Lower lobe of right lung (tissue), 2 donors: ENCODE results near the gene CCDC201. TPM values are rescaled to one million over a fixed set of nuclear protein-coding genes. Genes with fewer than 3 reads are reported as not detected.

ENCODE experiments used
- ATAC-seq, 2 donors: fragments of 200-7000 bp; cut with Tn5 transposase; one replicate each; pipeline ENCODE4 v1.9.1; 2020 to 2022; ENCODE audit warnings: mild to moderate bottlenecking in 2 of 2, moderate library complexity in 2 of 2
- DNase-seq: peaks from one replicate; pipeline ENCODE4 v3.0.0-alpha.2; 2020
- H3K27ac ChIP-seq: fragments of 200-600 bp; one replicate; pipeline ENCODE4 v1.8.0; 2022
- H3K27me3 ChIP-seq: fragments of 200-600 bp; one replicate; pipeline ENCODE4 v1.8.0; 2022; ENCODE audit warnings: low read depth
- H3K36me3 ChIP-seq: fragments of 200-600 bp; one replicate; pipeline ENCODE4 v1.8.0; 2022; ENCODE audit warnings: mild to moderate bottlenecking
- H3K4me1 ChIP-seq: fragments of 200-600 bp; one replicate; pipeline ENCODE4 v1.8.0; 2022
- H3K4me3 ChIP-seq: fragments of 200-600 bp; one replicate; pipeline ENCODE4 v1.8.0; 2022; ENCODE audit warnings: mild to moderate bottlenecking
- H3K9me3 ChIP-seq: fragments of 200-600 bp; one replicate; pipeline ENCODE4 v1.8.0; 2022
- CTCF ChIP-seq: fragments of 200-600 bp; IDR thresholded peaks from one replicate; pipeline ENCODE4 v1.8.0; 2022; ENCODE audit warnings: antibody characterized with exemption, mild to moderate bottlenecking
- intact Hi-C: fragments of 100-400 bp; cut with DNase I; formaldehyde crosslinking; loops from one replicate; pipeline ENCODE4 v1.11.0; 2022
- total RNA-seq: library from RNA; stranded (reverse); fragmentation: NEBNext Ultra II Directional; extraction: Animal tissue kit (Norgen Biotek cat#: 25700); gene quantifications from one replicate; pipeline ENCODE4 v1.2.1, GENCODE V29; 2021
- donor health status: DM: no; HTN: yes; CAD: no; lungs with severe emphysema.

CCDC201 gene
- total RNA-seq, 1 donor from 2014 or later, result not detected

GRCh38 chr7:45919231-45919784, 46.4 kb upstream of the CCDC201 start:
- DNase-seq, result no peak
- H3K4me3 ChIP-seq, result peak overlapping the region; percentile 51
- peaks cover 27% of the 10 kb centered on the region for H3K4me1 ChIP-seq
- no peaks in the 10 kb centered on the region for H3K36me3 ChIP-seq
- no peaks in the 10 kb centered on the region for H3K9me3 ChIP-seq
- TF ChIP-seq CTCF, result no peak
- intact Hi-C loops, result loop anchor here (10.0 kb wide), 1 partner anchor 1265 kb away; no protein-coding TSS in a partner anchor
- H3K27ac ChIP-seq, result no peak overlapping the region
- ATAC-seq, result no peak
- H3K27me3 ChIP-seq, result peaks cover 51% of the 10 kb centered on the region

- ATAC-seq (no peak), DNase-seq (no peak)
- peaks cover 51% of the 10 kb centered on the region for H3K27me3 ChIP-seq
- no peak for TF ChIP-seq CTCF
- H3K36me3 ChIP-seq, result no peaks in the 10 kb centered on the region
- no peak overlapping the region for H3K27ac ChIP-seq
- peaks cover 27% of the 10 kb centered on the region for H3K4me1 ChIP-seq
- H3K4me3 ChIP-seq, result no peak overlapping the region
- no peaks in the 10 kb centered on the region for H3K9me3 ChIP-seq
- intact Hi-C loops, result loop anchor here (10.0 kb wide), 1 partner anchor 1266 kb away; no protein-coding TSS in a partner anchor
These were observed 45.7 kb upstream of the CCDC201 start for GRCh38 chr7:45918556-45918955.

GRCh38 chr7:45917658-45918057, 44.8 kb upstream of the CCDC201 start:
- ATAC-seq, result peak; percentile 62 to 75
- intact Hi-C loops, result loop anchor here (10.0 kb wide), 1 partner anchor 1267 kb away; no protein-coding TSS in a partner anchor
- H3K4me3 ChIP-seq, result peak overlapping the region; percentile 6
- H3K27me3 ChIP-seq, result peaks cover 51% of the 10 kb centered on the region
- no peaks in the 10 kb centered on the region for H3K9me3 ChIP-seq
- peak; percentile 95 for TF ChIP-seq CTCF
- peak; percentile 79 for DNase-seq
- H3K36me3 ChIP-seq, result no peaks in the 10 kb centered on the region
- H3K27ac ChIP-seq, result no peak overlapping the region
- peaks cover 23% of the 10 kb centered on the region for H3K4me1 ChIP-seq

GRCh38 chr7:45917064-45917463, 44.2 kb upstream of the CCDC201 start:
- Histone ChIP-seq H3K4me3 (no peak overlapping the region), H3K27me3 (peaks cover 46% of the 10 kb centered on the region), H3K36me3 (no peaks in the 10 kb centered on the region), H3K4me1 (peaks cover 19% of the 10 kb centered on the region), H3K27ac (no peak overlapping the region), H3K9me3 (no peaks in the 10 kb centered on the region)
- no peak for ATAC-seq
- TF ChIP-seq CTCF, result no peak
- intact Hi-C loops, result loop anchor here (10.0 kb wide), 1 partner anchor 1268 kb away; no protein-coding TSS in a partner anchor
- no peak for DNase-seq

- Histone ChIP-seq H3K4me1 (peaks cover 8% of the 10 kb centered on the region), H3K36me3 (no peaks in the 10 kb centered on the region), H3K9me3 (no peaks in the 10 kb centered on the region), H3K4me3 (no peak overlapping the region), H3K27ac (no peak overlapping the region), H3K27me3 (peaks cover 33% of the 10 kb centered on the region)
- TF ChIP-seq CTCF, result no peak
- DNase-seq, result no peak
- ATAC-seq, result no peak
- intact Hi-C loops, result loop anchor here (10.0 kb wide), 1 partner anchor 1269 kb away; no protein-coding TSS in a partner anchor
These were observed 42.7 kb upstream of the CCDC201 start for GRCh38 chr7:45915606-45916005.
